HG02885 (cell line): Measurements from ENCODE around the gene FAM180A.
"Not testable (repeated sequence)": the region's sequence is repeated elsewhere in the genome, so short reads cannot be mapped to it uniquely, and the experiment has no call there.

ENCODE experiments used
- ATAC-seq: cut with Tn5 transposase; IDR thresholded peaks from one replicate; pipeline ENCODE4 v1.9.1; 2021; ENCODE audit warnings: mild to moderate bottlenecking; ENCODE audit not compliant: unreplicated experiment, poor library complexity

FAM180A gene

GRCh38 chr7:135716677-135717238 lies 31.9 kb downstream of the FAM180A start:
- ATAC-seq = no peak

- ATAC-seq = no peak
Measured at GRCh38 chr7:135715673-135716072, 32.9 kb downstream of the FAM180A start.

GRCh38 chr7:135715055-135715522 lies 33.5 kb downstream of the FAM180A start:
- ATAC-seq = no peak

GRCh38 chr7:135714534-135715009 lies 34.0 kb downstream of the FAM180A start:
- ATAC-seq = no peak

- ATAC-seq = no peak
Measured at GRCh38 chr7:135713836-135714470, 34.7 kb downstream of the FAM180A start.

GRCh38 chr7:135712796-135713195 lies 35.8 kb downstream of the FAM180A start:
- ATAC-seq = no peak

GRCh38 chr7:135712182-135712782 lies 36.3 kb downstream of the FAM180A start:
- ATAC-seq = no peak

GRCh38 chr7:135711139-135711469 lies 37.5 kb downstream of the FAM180A start:
- ATAC-seq = peak; percentile 11

GRCh38 chr7:135710417-135711138 lies 38.0 kb downstream of the FAM180A start:
- peak; percentile 62 for ATAC-seq

- ATAC-seq = no peak
Measured at GRCh38 chr7:135709508-135709907, 39.1 kb downstream of the FAM180A start.

- ATAC-seq = no peak
Measured at GRCh38 chr7:135708041-135708440, 40.6 kb downstream of the FAM180A start.

- no peak for ATAC-seq
Measured at GRCh38 chr7:135707570-135707966, 41.0 kb downstream of the FAM180A start.

- no peak for ATAC-seq
Measured at GRCh38 chr7:135706858-135707569, 41.6 kb downstream of the FAM180A start.

- ATAC-seq = no peak
Measured at GRCh38 chr7:135706038-135706742, 42.4 kb downstream of the FAM180A start.

- ATAC-seq = no peak
Measured at GRCh38 chr7:135704698-135705097, 43.9 kb downstream of the FAM180A start.

GRCh38 chr7:135704074-135704473 lies 44.5 kb downstream of the FAM180A start:
- ATAC-seq = no peak

- no peak for ATAC-seq
Measured at GRCh38 chr7:135697276-135698049, 51.1 kb downstream of the FAM180A start.

- no peak for ATAC-seq
Measured at GRCh38 chr7:135693558-135693957, 55.1 kb downstream of the FAM180A start.

- not testable (repeated sequence) for ATAC-seq
Measured at GRCh38 chr7:135692606-135693005, 56.0 kb downstream of the FAM180A start.
